HFF-Myc (cell line): Measurements from ENCODE around the gene TCEANC.
"Not testable (repeated sequence)": the region's sequence is repeated elsewhere in the genome, so short reads cannot be mapped to it uniquely, and the experiment has no call there.

ENCODE experiments used
- DNase-seq: peaks from one replicate; pipeline ENCODE4 v3.0.0-alpha.2; 2011; ENCODE audit warnings: low read depth; ENCODE audit errors: extremely low read depth
- H3K4me3 ChIP-seq: replicated peaks from 2 replicates; pipeline ENCODE4 v1.5.1; 2011; ENCODE audit warnings: low read depth, mild to moderate bottlenecking, control low read depth, low read length
- CTCF ChIP-seq: IDR thresholded peaks from 2 replicates; pipeline ENCODE4 v1.5.1; 2012; ENCODE audit warnings: mild to moderate bottlenecking, low read depth, low read length, control low read depth; ENCODE audit errors: missing control alignments

TCEANC gene

DNA sequence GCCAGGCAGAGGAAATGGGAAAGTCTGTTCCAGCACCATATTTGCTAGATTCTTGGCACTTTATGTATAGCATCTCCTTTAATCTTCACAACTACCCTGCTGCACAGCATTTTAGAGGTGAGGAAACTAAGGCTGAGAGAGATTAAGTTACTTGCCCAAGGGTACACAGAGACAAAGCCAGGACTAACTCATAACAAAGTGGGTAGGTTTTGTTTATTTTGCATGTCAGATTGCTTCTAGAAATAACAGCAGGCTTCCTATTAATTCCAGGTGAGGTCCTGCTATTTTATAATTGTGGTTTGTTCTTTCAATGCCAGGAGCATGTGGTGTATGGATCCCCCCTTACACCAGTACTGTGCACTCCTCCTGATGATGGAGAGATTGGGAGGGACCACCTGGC lies 15.0 kb downstream of the TCEANC start:
- H3K4me3 ChIP-seq: no peak overlapping the region
- no peak for TF ChIP-seq CTCF
- no peak for DNase-seq

GRCh38 chrX:13669246-13669737 lies 16.4 kb downstream of the TCEANC start:
- DNase-seq: peak; percentile 80
- no peak overlapping the region for H3K4me3 ChIP-seq
- no peak for TF ChIP-seq CTCF

DNA sequence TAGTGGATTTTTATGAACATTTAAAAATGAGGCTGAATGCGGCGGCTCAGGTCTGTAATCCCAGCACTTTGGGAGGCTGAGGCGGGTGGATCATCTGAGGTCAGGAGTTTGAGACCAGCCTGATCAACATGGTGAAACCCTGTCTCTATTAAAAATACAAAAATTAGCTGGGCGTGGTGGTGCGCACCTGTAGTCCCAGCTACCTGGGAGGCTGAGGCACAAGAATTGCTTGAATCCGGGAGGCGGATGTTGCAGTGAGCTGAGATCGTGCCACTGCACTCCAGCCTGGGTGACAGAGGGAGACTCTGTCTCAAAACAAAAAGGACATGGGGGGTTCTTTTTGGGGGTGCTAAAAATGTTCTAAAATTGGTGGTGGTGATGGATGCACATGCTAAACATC lies 16.8 kb downstream of the TCEANC start:
- not testable (repeated sequence) for H3K4me3 ChIP-seq, DNase-seq

- H3K4me3 ChIP-seq: no peak overlapping the region
- DNase-seq: no peak
- no peak for TF ChIP-seq CTCF
These were observed 17.3 kb downstream of the TCEANC start for GRCh38 chrX:13670197-13670596.

DNA sequence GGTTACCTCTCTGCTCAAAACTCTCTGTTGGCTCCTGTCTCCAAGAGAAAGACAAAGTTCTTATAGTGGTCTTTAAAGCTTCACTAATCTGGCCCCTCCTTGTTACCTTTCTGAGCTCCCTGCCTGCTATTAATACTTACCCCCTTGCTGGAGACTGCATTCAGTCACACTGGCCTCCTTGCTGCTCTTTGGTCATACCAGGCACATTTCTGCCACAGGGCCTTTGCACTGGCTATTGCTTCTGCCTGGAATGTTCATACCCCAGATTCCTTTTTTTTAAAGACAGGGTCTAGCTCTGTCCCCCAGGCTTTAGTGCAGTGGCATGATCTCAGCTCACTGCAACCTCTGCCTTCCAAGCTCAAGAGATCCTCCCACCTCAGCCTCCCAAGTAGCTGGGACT lies 20.1 kb downstream of the TCEANC start:
- no peak for DNase-seq
- no peak overlapping the region for H3K4me3 ChIP-seq
- TF ChIP-seq CTCF: no peak

DNA sequence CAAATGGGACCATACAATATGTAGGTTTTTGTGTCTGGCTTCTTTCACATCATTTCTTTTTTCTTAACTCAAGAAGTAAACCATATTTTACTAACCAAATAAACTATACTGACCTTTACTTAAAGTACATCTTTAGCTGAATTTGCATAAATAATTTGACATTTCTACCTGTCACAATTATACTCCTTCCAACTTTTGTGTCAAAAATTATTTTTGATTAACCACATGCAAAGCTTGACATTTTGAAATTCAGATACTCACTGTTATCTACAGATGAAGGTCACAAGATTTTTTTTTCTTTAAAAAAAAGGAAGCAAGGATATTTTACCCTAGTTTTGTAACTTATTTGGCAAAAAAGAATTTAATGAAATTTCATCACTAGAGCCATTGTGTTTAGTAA lies 23.9 kb downstream of the TCEANC start:
- DNase-seq: no peak
- no peak for TF ChIP-seq CTCF
- H3K4me3 ChIP-seq: no peak overlapping the region

- not testable (repeated sequence) for DNase-seq, H3K4me3 ChIP-seq
These were observed 26.8 kb downstream of the TCEANC start for GRCh38 chrX:13679700-13680099.

GRCh38 chrX:13681595-13681994 lies 28.7 kb downstream of the TCEANC start:
- no peak for DNase-seq
- TF ChIP-seq CTCF: no peak
- no peak overlapping the region for H3K4me3 ChIP-seq
